HUDEP-2 (cell line): ENCODE measurements around the gene AGAP1.

Experiments used
- DNase-seq, 76 experiments: peaks; one replicate each; lab custom pipeline; 2025; ENCODE audit not compliant: unreplicated experiment in 76 of 76; lab: John Stamatoyannopoulos, UW

AGAP1 gene

GRCh38 chr2:235721625-235722024 lies 227.8 kb downstream of the AGAP1 start:
- DNase-seq: no peak

GRCh38 chr2:235722869-235723268 lies 229.0 kb downstream of the AGAP1 start:
- no peak for DNase-seq

DNA sequence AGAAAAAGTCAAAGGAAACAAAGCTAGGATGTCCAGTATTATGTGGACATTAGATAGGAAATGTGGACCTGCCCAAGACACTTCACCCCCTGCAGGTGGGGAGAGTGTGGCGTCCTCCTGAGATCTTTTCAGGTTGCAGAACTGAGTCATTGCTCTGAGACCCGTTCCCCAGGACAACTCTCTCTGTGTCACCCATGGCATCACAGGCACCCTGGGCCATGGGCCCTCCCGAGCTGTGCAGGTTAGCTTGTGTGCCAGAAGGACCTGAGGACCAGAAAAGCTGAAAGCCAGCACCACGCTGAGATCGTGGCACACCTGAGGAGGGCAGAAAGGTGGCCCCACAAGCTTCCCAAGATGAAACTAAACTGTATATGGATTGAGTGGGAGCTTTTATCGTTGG lies 229.5 kb downstream of the AGAP1 start:
- no peak for DNase-seq

- no peak for DNase-seq
Measured at GRCh38 chr2:235723811-235724465, 230.1 kb downstream of the AGAP1 start.

DNA sequence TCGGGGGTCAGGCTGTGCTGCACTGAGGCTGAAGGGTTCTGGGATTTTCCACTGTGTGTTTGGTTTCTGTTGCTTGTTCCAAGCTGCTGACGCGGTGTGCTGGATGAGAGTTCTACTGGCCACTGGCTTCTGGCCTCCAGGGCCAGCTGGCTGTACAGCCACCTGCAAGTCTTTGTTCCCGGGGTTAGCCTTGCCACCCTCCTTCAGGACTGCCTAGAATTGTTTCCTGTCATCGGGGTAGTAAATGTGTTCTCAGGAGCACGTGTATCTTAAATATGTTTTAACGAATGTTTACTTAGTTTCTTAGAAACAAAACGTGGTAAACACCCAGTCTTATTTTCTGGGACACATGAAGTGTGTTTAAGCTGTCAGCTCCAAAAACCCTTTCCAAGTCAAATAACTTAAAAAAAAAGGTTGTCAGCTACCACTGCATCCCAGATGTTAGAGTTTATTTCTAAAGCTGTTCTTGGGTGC lies 231.2 kb downstream of the AGAP1 start:
- no peak for DNase-seq

- DNase-seq: no peak
Measured at GRCh38 chr2:235725841-235726240, 232.0 kb downstream of the AGAP1 start.

DNA sequence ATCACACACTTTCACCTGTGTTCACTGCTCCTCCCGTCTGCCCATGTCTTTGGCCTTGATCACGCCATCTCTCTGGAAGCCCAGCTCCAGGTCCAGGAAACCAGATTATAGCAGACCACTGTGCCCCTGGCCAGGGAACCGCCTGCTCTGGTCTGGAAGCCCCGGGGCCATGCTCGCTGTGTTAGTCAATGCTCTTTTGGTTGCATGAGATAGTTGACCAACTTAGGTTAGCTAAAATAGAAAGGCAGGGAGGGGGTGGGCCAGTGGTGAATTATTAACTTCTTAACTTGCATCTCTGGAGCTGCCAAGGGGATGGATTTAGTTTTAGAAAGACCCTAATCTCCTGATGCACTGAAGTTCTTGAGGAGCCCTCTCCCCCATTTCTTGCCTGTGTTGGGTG lies 232.7 kb downstream of the AGAP1 start:
- DNase-seq: no peak

DNA sequence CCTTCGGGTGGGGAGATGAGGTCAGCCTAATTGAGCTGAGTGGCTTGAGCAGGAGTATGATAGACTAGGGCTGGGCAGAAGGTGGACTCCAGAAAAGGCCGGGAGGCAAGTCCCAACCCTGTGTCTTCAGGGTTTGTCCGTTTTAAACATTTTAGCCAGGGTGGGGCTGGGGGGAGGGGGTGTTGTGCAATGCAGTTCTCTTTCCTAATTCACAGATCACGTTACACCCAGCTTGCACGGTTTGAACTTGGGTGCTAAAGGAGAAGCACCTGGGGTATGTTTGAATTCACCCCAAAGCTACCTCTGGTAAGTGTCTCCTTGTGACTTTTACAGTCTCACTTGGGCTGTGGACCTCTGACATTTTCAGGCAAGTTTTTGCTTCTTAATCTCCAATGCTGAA lies 233.3 kb downstream of the AGAP1 start:
- DNase-seq: no peak

DNA sequence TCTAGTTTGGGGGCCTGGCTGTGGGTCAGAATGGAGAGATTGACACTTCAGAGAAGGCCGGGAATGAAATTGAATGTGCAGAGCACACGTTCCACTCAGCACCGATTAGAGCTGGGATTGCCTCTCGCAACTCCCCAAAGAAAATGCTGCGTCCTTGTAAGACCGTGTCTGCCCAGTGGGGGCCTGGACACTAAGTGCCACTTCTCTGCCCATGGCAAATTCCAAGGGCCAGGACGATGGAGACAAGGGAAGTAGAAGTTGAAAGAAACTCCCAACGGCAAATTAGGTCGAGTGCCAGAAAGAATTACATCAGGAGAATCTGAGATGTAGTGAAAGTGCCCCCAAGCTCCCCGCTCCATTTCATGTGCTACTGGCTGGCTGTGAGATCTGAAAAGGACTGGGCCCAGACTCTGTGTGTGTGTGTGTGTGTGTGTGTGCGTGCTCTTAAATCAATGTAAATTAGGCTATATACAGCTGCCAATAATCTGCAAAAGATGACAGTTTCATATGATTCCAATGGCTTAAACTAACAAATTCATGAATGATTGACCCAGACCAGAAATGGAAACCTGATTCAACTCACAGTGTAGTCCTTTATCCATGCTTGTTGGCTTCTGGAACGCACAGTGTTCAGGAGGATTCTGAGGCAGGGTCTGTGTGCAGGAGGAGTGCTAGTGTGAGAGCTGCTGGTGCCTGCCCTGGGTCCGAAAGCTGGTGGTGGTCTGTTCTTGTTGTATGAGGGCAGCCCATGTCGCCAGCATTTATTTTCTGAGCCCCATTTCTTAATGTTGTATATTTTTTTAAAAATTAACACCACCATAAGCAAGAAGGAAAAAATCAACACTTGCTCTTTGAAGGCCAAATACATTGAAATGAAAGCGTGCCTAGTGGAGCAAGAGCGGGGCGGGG lies 234.3 kb downstream of the AGAP1 start:
- DNase-seq: no peak

GRCh38 chr2:235728800-235729556 lies 235.1 kb downstream of the AGAP1 start:
- no peak for DNase-seq

DNA sequence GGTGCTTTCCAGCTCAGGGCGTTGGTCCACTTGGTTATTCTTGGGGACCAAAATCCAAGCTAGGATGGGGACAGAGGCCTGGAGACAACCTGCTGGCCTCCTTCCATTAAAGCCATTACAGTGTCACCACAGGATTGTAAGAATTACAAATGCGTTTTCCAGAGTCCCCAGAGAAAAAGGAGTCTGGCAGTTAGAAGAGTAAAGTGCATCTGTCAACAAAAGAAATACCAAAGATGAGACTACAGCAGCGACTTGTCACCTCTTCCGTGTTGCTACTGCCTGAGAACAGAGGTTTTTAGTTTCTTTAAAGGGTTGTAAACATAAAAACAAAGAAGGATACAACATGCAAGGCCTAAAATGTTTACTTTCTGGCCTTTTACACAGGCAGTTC lies 235.7 kb downstream of the AGAP1 start:
- DNase-seq: no peak

- DNase-seq: no peak
Measured at GRCh38 chr2:235730115-235730514, 236.3 kb downstream of the AGAP1 start.

DNA sequence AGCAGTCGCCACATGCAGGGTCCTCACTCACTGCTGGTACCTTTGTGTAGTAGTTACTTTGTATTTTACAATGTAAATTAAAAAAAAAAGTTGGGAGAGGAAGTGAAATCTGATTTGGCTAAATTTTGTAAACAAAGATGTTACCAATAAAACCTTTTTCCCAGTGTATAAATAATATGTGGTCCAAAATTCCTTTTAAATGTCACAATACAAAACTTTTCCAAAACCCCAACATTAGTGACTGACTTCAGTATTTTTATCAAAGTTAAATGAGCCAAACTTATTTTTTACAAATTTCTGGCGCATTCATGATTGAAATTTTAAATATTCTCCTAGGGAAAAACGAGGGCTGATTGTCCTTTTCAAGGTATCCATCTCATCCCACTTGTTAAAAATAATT lies 239.9 kb downstream of the AGAP1 start:
- DNase-seq: no peak

- DNase-seq: peak in 2 of 76 experiments; percentile 3 to 6
Measured at GRCh38 chr2:235734168-235734567, 240.3 kb downstream of the AGAP1 start.

GRCh38 chr2:235734688-235735231 lies 240.9 kb downstream of the AGAP1 start:
- no peak for DNase-seq

GRCh38 chr2:235737396-235737795 lies 243.6 kb downstream of the AGAP1 start:
- no peak for DNase-seq

DNA sequence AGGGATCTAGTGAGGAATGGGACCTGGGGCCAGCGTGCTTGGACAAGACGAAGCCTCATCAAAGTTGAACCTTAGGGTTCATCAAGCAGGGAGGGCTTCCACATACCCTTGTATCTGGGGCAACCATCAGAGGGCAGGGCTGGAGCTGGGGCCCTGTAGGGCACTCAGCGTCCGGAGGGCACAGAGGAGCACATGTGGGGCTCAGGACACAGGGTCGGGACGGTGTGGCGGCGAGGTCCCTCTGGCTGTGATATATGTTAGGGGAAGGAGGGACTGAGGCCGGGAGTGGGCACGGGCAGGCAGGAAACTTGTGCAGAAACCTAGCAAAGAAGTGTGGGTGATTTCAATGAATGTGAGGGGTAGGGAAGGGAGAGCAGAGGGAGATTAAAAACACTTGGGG lies 244.0 kb downstream of the AGAP1 start:
- DNase-seq: no peak

DNA sequence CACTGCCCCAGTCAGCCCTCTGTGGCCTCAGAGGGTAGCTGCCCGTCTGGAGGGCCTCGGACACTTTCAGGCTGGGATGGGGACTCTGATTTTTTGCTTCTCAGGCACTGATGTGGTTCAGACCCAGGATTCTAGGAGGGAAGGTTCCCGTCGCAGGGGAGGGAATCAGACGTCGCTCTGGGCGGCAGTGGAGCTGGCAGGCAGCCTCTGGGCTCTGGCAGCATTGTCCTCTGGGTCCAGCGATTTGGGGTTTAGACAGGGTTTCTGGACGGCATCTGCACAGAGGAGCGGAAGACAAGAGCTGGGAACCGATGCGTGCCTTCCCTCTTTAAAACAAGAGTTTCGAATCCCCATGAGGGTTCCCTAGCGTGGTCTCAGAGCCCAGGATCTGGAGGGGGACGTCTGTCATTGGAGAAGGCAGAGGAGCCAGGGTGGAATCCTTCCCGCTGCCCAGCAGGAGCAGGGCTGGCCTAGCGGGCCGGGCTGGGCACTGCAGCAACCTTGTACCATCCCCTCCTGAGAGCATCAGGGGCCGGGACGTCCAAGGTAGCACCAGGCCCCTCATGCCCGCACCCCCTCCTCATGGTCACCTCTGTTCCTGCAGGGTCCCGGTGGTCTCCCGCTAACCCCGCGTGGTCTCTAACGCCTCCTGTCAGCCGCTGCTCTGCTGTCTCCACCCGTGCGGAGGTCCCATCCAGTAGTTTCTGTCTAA lies 246.0 kb downstream of the AGAP1 start:
- DNase-seq: no peak

- peak in 11 of 76 experiments; percentile 6 to 32 (median 10) for DNase-seq
Measured at GRCh38 chr2:235740821-235741220, 247.0 kb downstream of the AGAP1 start.

GRCh38 chr2:235744161-235744560 lies 250.3 kb downstream of the AGAP1 start:
- DNase-seq: no peak
